Smooth muscle cell of trachea (primary cell): Measurements from ENCODE around the gene TUBG1. TPM values are rescaled to one million over a fixed set of nuclear protein-coding genes. Genes with fewer than 3 reads are reported as not detected.

Experiments used
- total RNA-seq: library from RNA; depleted of rRNA; stranded (reverse); fragments of >200 nt; gene quantifications from 2 replicates; pipeline ENCODE4 v1.2.1, GENCODE V29; 2014

The TUBG1 gene
- 28.5 and 31.8 TPM in 2 replicates for total RNA-seq

DNA sequence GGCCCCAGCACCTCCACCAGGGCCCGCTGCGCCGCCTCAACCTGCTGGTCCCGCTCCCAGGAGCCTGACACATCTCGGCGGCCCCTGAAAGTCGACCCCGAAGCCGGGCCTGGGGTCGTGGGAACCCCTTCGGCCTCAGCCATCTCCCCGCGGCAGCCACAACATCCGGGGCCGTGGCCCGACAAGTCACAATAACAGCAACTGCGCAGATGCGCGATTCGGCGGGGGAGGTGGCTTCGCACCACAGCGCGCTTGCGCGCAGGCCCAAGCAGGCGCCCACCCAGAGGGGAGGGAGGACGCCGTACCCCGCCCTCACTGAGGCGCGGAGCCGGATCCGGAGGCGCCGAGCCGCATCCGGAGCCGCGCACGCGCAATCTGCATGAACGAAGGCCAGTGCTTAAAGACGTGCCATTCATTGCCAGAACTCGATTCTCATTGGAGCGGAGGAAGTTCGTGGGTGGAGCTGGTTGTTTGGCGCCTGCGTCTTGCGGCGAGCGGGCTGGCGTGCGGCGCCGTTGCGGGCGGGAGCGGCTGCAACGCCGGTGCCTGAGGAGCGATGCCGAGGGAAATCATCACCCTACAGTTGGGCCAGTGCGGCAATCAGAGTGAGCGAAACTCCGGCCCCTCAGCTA, at the start of gene TUBG1, which contains the start of gene RETREG3:
TUBG1 (plus strand) TSS at position 502 of the 632 bp plus-strand sequence; CDS start at position 557, 55 bp downstream.
RETREG3 (minus strand) TSS at position 193 of the 632 bp plus-strand sequence; CDS start at position 143, 50 bp downstream.

DNA sequence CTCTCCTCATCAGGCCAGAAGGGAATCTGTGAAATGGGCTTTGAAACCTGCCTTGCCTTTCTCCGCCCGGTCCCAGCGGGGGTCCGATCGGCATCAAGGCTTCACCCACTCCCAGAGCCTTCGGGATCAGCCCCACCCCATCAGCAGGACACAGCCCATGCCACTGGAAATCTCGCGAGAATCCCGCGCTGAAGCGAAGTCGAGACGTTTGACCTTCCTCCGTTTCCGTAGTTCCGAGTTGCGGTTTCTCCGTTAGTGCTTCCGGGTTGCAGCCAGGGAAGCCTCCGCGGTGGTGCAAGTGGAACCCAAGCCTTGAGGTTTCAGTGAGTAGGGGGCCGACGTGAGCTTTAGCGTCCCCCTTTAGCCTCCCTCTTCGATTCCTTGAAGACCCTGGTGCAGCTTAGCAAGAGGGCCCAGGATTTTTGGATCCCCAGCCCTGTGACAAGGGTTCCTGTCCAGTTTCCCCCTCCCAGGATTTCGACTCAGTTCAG, 47.5 kb upstream of the TUBG1 start, which contains the start of gene COASY:
COASY (plus strand) TSS at position 252 of the 491 bp plus-strand sequence. CDS start 475 bp downstream, outside the sequence.

DNA sequence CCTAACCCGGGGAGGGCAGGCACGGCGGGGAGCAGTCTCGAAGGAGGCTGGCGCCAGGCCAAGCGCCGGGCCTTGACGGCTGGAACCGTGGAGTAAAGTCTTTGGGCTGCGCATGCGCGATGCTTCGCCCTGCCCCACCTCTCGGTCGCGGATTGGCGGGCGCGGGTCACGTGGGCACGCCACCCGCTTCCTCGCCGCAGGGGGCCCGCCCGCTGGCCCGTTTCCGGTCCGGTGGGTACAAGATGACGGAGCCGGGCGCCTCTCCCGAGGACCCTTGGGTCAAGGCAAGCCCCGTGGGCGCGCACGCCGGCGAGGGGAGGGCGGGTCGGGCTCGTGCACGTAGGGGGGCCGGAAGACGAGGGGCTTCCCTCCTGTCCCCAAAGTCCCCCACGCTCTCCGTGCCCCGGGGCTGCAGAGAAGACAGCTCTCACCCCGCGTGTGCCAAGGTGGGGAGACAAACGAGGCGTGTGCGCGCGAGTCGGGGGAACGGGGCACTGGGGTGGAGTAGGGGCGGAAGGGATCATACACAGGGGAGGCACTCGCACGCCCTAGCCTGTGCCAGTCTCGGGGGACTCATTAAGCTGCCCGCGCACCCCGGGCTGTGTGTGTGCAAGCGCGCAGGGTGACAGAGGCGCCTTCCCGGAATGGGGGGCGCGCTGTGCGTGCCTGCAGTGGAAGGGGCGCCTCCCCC, 42.5 kb upstream of the TUBG1 start, which contains the start of gene MLX:
MLX (plus strand) TSS at position 218 of the 691 bp plus-strand sequence; CDS start at position 243, 25 bp downstream.

DNA sequence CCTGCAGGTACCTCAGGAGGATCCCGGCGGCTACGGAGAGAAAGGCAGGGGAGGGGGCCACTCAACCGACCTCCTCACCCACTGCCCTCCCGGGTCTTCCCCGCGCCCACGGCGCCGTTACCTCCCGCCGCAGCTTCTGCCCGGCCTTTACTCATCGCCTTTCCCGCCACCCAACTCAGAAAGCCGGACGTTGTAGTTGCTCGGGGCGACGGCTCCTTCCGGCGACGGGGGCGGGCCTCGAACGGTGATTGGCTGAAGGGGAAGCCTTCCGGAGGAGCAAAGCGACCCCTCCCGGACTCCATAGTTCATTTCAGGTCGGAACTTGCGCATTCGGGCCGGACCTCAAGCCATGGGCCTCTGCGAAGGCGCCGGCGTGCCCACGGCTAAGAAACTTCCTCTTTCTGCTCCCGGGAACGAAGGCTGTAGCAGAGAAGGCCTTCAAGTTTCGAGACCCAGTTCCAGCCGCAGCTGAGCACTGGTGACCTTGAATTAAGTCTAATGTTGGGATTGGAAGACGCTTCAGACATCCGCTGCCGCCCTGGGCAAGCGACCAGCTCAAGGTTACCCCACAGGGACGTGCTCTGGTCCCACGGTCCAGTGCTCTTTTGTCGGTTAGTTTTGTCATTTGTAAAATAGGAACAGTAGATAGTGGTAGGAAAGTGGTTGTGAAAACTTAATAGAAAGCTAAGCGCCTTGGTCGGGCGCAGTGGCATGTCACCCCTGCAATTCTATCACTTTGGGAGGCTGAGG, 31.8 kb upstream of the TUBG1 start, which contains the start of gene PSMC3IP:
PSMC3IP (minus strand) TSS at position 198 of the 750 bp plus-strand sequence; CDS start at position 155, 43 bp downstream.

DNA sequence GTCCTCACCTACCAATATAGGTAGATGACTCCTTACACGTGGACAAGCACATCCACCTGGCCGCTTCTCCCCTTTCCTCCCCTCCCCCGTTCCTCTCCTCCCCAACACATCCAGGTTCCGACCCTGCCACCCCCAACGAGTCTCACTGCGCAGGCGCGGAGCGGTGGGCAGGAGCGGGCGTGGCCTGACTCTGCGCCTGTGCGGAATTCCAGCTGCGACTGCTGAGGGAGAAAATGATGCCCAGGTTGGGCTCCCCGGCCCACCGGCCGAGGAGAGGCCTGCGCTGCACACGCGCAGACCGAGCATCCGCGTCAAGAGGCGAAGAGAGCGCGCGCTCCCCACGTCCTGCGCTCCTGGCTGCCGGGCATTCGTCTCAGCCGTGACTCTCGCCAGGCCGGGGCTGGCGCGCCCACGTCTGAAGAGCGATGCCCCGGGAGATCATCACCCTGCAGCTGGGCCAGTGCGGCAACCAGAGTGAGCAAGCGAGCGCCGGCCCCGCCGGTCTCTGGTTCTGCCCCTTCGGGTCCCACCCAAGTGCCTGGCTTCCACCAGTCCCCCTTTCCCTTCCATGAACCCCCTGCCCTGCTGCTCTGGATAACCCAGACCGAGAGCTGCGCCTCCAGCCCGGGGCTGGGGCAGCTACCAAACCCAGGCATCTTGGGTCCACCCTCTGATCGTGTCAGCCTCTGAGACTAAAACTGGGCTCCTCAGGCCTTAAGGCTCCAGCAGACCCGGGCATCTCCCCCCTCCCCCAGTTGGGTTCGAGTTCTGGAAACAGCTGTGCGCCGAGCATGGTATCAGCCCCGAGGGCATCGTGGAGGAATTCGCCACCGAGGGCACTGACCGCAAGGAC, 49.8 kb downstream of the TUBG1 start, which contains the start of gene TUBG2:
TUBG2 (plus strand) TSS at position 206 of the 853 bp plus-strand sequence; CDS start at position 426, 220 bp downstream.

Other genes with a start within 250 kb of the TUBG1 start
- gene STAT3, start 221.2 kb upstream of the TUBG1 start, total RNA-seq, result 87.0 and 146 TPM in 2 replicates
- 586 and 703 TPM in 2 replicates for gene CAVIN1, start 186.4 kb upstream of the TUBG1 start, total RNA-seq
- gene ATP6V0A1, start 150.8 kb upstream of the TUBG1 start, total RNA-seq, result 55.3 and 73.6 TPM in 2 replicates
- gene NAGLU, start 73.4 kb upstream of the TUBG1 start, total RNA-seq, result 60.9 and 61.7 TPM in 2 replicates
- 1.5 and 1.8 TPM in 2 replicates for gene HSD17B1, start 56.8 kb upstream of the TUBG1 start, total RNA-seq
- gene COASY, start 47.5 kb upstream of the TUBG1 start, total RNA-seq, result 18.5 and 25.1 TPM in 2 replicates
- gene MLX, start 42.6 kb upstream of the TUBG1 start, total RNA-seq, result 32.9 and 36.7 TPM in 2 replicates
- 3.1 and 5.5 TPM in 2 replicates for gene PSMC3IP, start 32.0 kb upstream of the TUBG1 start, total RNA-seq
- 50.0 and 76.7 TPM in 2 replicates for gene RETREG3, start 309 bp upstream of the TUBG1 start, total RNA-seq
- gene TUBG2, start 49.6 kb downstream of the TUBG1 start, total RNA-seq, result 12.2 and 12.7 TPM in 2 replicates
- gene PLEKHH3, start 67.3 kb downstream of the TUBG1 start, total RNA-seq, result 22.3 and 28.7 TPM in 2 replicates
- gene CCR10, start 72.2 kb downstream of the TUBG1 start, total RNA-seq, result 6.3 and 6.4 TPM in 2 replicates
- gene CNTNAP1, start 72.8 kb downstream of the TUBG1 start, total RNA-seq, result 43.6 and 45.0 TPM in 2 replicates
- 25.6 and 28.1 TPM in 2 replicates for gene EZH1, start 135.4 kb downstream of the TUBG1 start, total RNA-seq
- gene RAMP2, start 151.5 kb downstream of the TUBG1 start, total RNA-seq, result not detected in 2 replicates
- gene VPS25, start 163.8 kb downstream of the TUBG1 start, total RNA-seq, result 53.6 and 67.3 TPM in 2 replicates
- 0.29 and 0.33 TPM in 2 replicates for gene WNK4, start 170.9 kb downstream of the TUBG1 start, total RNA-seq
- 70.1 and 80.4 TPM in 2 replicates for gene COA3, start 189.0 kb downstream of the TUBG1 start, total RNA-seq
- gene CNTD1, start 189.2 kb downstream of the TUBG1 start, total RNA-seq, result 0.66 TPM in 1 of 2 replicates, not detected in the other
- gene BECN1, start 214.6 kb downstream of the TUBG1 start, total RNA-seq, result 101 and 155 TPM in 2 replicates
- gene PSME3, start 223.7 kb downstream of the TUBG1 start, total RNA-seq, result 76.6 and 82.2 TPM in 2 replicates
- 0.29 and 0.99 TPM in 2 replicates for gene AOC2, start 234.9 kb downstream of the TUBG1 start, total RNA-seq
- 1.3 and 1.5 TPM in 2 replicates for gene AOC3, start 241.5 kb downstream of the TUBG1 start, total RNA-seq